ENCODE measurements around the gene MORC1. TPM values are rescaled to one million over a fixed set of nuclear protein-coding genes. Genes with fewer than 3 reads are reported as not detected.

MORC1 gene
- total and polyA plus RNA-seq, 4 donors = 0.02 to 0.33 (median 0.13) TPM

DNA sequence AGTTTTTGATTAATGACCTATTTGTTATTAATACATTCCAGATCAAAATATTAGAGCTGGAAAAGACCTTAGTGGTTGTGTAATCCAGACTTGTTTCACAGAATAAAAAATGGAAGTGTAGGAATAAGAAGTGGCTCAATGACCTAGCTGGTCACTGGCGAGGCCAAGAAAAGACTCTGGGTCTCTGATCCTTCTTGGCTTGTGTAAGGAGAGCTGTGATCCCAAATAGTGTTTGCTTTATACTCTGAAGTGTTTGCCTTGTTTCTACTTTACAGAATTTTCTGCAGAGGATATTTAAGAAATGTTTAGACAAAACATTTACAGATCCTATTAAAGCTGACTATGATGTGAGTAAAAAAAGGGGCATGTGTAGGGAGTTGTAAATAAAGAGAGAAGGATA lies 25.7 kb upstream of the MORC1 start (continued):
- TF ChIP-seq CTCF (IDR thresholded peaks at IDR 0.05; ENCODE audit: low read depth, low read length, missing input control) (no peak), YY1 (IDR thresholded peaks at IDR 0.05) (no peak), MAX (IDR thresholded peaks at IDR 0.05) (no peak)

DNA sequence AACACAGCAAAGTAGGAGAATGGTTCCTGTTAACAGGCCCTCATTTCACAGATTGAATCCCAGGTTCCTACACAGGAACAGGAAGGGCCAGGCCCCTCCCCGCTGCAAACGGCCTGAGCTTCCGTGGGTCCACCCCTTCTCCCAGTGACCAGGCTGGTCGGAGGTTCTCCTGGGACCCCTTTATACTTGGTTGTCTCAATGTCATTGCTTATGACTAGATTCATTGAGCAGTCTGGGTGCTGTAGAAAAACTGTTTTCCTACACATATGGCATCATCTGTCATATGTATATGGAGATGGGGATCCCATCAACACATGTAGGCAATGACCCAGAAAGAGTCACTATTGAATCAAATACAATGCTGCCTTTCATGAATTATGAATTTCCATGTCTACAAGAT lies 22.4 kb upstream of the MORC1 start:
- peaks cover 0 to 25% (median 3%) of the 10 kb centered on the region in 4 donors for H3K4me1 ChIP-seq (ENCODE audit: control insufficient read depth in 4 of 4, insufficient read depth in 4 of 4, low read length in 3 of 4)
- H3K4me3 ChIP-seq (ENCODE audit: low read depth in 1 of 3, low read length in 3 of 3) = no peak overlapping the region
- no peak overlapping the region for H3K9ac ChIP-seq (ENCODE audit: low read depth in 1 of 2, low read length in 2 of 2)
- no peaks in the 10 kb centered on the region for H3K36me3 ChIP-seq (ENCODE audit: control insufficient read depth in 4 of 4, insufficient read depth in 3 of 4, low read depth in 1 of 4, low read length in 3 of 4)
- H3K27ac ChIP-seq (ENCODE audit: low read depth in 1 of 2, low read length in 2 of 2) = no peak overlapping the region
- no peaks in the 10 kb centered on the region for H3K27me3 ChIP-seq (ENCODE audit: control insufficient read depth in 4 of 4, insufficient read depth in 4 of 4, low read length in 3 of 4)
- no peak for TF ChIP-seq NR2F2 (IDR thresholded peaks at IDR 0.05)
- TF ChIP-seq HNF4A (conservative IDR thresholded peaks at IDR 0.05) = no peak
- TF ChIP-seq FOXA2 (IDR thresholded peaks at IDR 0.05) = no peak
- TF ChIP-seq TAF1 (conservative IDR thresholded peaks at IDR 0.05) = no peak
- no peak for TF ChIP-seq EGR1 (IDR thresholded peaks at IDR 0.05; ENCODE audit: low read depth in 2 of 2)
- no peak for DNase-seq (ENCODE audit: low spot score)
- WGBS = 90% methylated on average over 4 of the region's 4 CpGs
- H3K9me3 ChIP-seq (ENCODE audit: control insufficient read depth in 4 of 4, low read length in 3 of 4) = no peaks in the 10 kb centered on the region

DNA sequence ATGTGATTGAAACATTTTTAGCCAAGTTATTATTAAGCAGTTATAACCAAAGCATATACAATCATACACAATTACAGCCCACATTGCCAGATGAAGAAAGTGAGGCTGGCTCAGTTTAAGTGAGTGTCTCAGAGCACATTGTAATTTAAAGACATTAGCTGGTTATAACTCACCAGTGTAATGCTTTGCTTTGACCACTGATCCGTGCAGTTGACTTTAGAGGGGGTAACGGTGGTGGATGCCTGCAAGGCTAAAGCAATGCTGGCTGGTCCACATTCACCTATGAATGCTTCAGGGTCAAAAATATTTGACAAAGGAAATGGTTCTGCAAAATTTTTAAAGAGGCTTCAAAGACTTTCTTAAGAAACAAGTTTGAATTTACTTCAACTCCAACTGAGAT lies 19.8 kb upstream of the MORC1 start:
- Histone ChIP-seq H3K4me3 (ENCODE audit: low read depth in 1 of 3, low read length in 3 of 3) (peak overlapping the region; percentile 24 to 70 (median 56)), H3K27ac (ENCODE audit: low read depth in 1 of 2, low read length in 2 of 2) (no peak overlapping the region), H3K4me1 (ENCODE audit: control insufficient read depth in 4 of 4, insufficient read depth in 4 of 4, low read length in 3 of 4) (peaks cover 2 to 33% (median 5%) of the 10 kb centered on the region in 4 donors), H3K9me3 (ENCODE audit: control insufficient read depth in 4 of 4, low read length in 3 of 4) (no peaks in the 10 kb centered on the region), H3K27me3 (ENCODE audit: control insufficient read depth in 4 of 4, insufficient read depth in 4 of 4, low read length in 3 of 4) (no peaks in the 10 kb centered on the region), H3K36me3 (ENCODE audit: control insufficient read depth in 4 of 4, insufficient read depth in 3 of 4, low read depth in 1 of 4, low read length in 3 of 4) (no peaks in the 10 kb centered on the region), H3K9ac (ENCODE audit: low read depth in 1 of 2, low read length in 2 of 2) (no peak overlapping the region)
- peak in 1 of 2 donors; percentile 33 for TF ChIP-seq RAD21 (IDR thresholded peaks at IDR 0.05)
- TF ChIP-seq ZBTB33 (IDR thresholded peaks at IDR 0.05) = no peak
- TF ChIP-seq CTCF (IDR thresholded peaks at IDR 0.05; ENCODE audit: low read depth, low read length, missing input control) = peak; percentile 24
- WGBS = 33% methylated on average over 2 of the region's 2 CpGs
- DNase-seq (ENCODE audit: low spot score) = no peak

All from liver (tissue), 9 donors.